HFF-Myc (cell line): ENCODE results near the gene DCTN2.
"Not testable (repeated sequence)": the region's sequence is repeated elsewhere in the genome, so short reads cannot be mapped to it uniquely, and the experiment has no call there.

Source experiments
- DNase-seq: peaks from one replicate; pipeline ENCODE4 v3.0.0-alpha.2; 2011; ENCODE audit warnings: low read depth; ENCODE audit errors: extremely low read depth
- H3K4me3 ChIP-seq: replicated peaks from 2 replicates; pipeline ENCODE4 v1.5.1; 2011; ENCODE audit warnings: low read depth, mild to moderate bottlenecking, control low read depth, low read length
- CTCF ChIP-seq: IDR thresholded peaks from 2 replicates; pipeline ENCODE4 v1.5.1; 2012; ENCODE audit warnings: mild to moderate bottlenecking, low read depth, low read length, control low read depth; ENCODE audit errors: missing control alignments

Gene DCTN2

GRCh38 chr12:57498571-57498970 is 48.4 kb downstream of the DCTN2 start:
- no peak for DNase-seq
- TF ChIP-seq CTCF: no peak

GRCh38 chr12:57498132-57498502 is 48.9 kb downstream of the DCTN2 start:
- TF ChIP-seq CTCF: no peak
- no peak overlapping the region for H3K4me3 ChIP-seq
- DNase-seq: no peak

More at GRCh38 chr12:57498571-57498970, 48.4 kb downstream of the DCTN2 start:
- no peak overlapping the region for H3K4me3 ChIP-seq

- no peak for TF ChIP-seq CTCF
These were observed 49.5 kb downstream of the DCTN2 start for GRCh38 chr12:57497223-57498131.

DNA sequence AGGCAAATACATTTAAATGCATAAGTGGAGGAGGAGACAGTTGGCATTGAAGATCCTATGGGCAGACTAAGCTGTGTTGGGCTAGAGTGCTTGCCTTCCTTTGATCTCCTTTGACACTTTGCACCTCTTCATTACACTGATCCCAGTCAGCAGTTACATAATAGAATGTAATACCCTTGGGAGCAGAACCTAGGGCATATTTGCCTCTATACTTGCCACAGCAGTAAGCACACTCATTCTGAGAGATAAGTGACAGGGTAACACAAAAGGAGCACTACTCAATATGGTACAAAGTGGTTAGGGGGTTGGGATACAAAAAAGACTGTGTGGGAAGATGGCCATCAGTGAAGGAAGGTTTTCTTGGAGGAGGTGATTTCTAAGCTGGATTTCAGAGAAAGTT is 50.2 kb downstream of the DCTN2 start:
- DNase-seq: no peak
- H3K4me3 ChIP-seq: no peak overlapping the region
- TF ChIP-seq CTCF: no peak

More at GRCh38 chr12:57497223-57498131, 49.5 kb downstream of the DCTN2 start:
- H3K4me3 ChIP-seq: no peak overlapping the region
- DNase-seq: no peak

- not testable (repeated sequence) for DNase-seq, H3K4me3 ChIP-seq
These were observed 51.8 kb downstream of the DCTN2 start for GRCh38 chr12:57495051-57495701.

DNA sequence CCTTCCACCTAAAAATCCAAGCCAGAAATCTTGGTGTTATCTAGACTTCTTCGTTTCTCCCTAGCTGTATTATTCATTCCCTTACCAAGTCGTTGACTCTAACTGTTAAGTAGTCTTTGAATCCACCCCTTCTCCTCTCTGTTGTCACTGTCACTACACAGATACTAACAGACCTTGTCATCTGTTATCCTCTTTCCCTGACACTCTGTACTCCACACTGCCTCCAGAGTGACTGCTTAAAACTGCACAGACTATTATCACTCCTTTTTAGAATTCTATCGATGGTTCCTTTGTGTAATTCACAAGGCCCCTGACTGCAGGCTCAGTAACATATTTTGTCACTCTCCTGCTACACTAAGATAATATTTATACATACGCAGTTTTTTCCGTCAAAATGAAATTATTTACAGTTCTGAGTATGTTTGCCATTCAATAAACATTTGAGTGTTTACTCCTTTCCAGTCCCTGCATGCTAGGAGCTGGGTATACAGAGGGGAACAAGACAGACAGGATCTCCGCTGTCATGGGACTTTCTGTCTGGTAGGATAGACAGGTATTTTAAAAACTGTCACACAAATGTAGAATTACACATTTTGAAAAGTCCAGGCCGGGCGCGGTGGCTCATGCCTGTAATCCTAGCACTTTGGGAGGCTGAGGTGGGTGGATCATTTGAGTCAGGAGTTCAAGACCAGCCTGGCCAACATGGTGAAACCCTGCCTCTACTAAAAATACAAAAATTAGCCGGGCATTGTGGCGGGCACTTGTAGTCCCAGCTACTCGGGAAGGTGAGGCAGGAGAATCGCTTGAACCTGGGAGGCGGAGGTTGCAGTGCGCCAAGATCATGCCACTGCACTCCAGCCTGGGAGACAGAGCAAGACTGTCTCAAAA is 55.4 kb downstream of the DCTN2 start:
- no peak overlapping the region for H3K4me3 ChIP-seq
- TF ChIP-seq CTCF: no peak
- DNase-seq: no peak
